Endothelial cell (in vitro differentiated cells): ENCODE measurements around the gene CACNB4. TPM values are rescaled to one million over a fixed set of nuclear protein-coding genes. Genes with fewer than 3 reads are reported as not detected.
"Not testable (repeated sequence)": the region's sequence is repeated elsewhere in the genome, so short reads cannot be mapped to it uniquely, and the experiment has no call there.

Experiments
- DNase-seq: peaks from one replicate; pipeline ENCODE4 v3.0.0; 2021; ENCODE audit warnings: low spot score
- H3K27ac Mint-ChIP-seq: one replicate; pipeline ENCODE4 v1.8.0; 2021; ENCODE audit warnings: mixed read lengths, inconsistent platforms; ENCODE audit not compliant: unreplicated experiment
- H3K27me3 Mint-ChIP-seq: one replicate; pipeline ENCODE4 v1.8.0; 2021; ENCODE audit warnings: mild to moderate bottlenecking, moderate library complexity, mixed read lengths, inconsistent platforms; ENCODE audit not compliant: unreplicated experiment
- H3K36me3 Mint-ChIP-seq: one replicate; pipeline ENCODE4 v1.8.0; 2021; ENCODE audit warnings: mild to moderate bottlenecking, low read depth, mixed read lengths, inconsistent platforms; ENCODE audit not compliant: unreplicated experiment
- H3K4me1 Mint-ChIP-seq: one replicate; pipeline ENCODE4 v1.8.0; 2021; ENCODE audit warnings: mild to moderate bottlenecking, mixed read lengths, inconsistent platforms; ENCODE audit not compliant: unreplicated experiment
- H3K4me3 Mint-ChIP-seq: one replicate; pipeline ENCODE4 v1.8.0; 2021; ENCODE audit warnings: mild to moderate bottlenecking, mixed read lengths, inconsistent platforms; ENCODE audit not compliant: unreplicated experiment
- H3K9me3 Mint-ChIP-seq: one replicate; pipeline ENCODE4 v1.8.0; 2021; ENCODE audit warnings: mixed read lengths, inconsistent platforms; ENCODE audit not compliant: unreplicated experiment
- CTCF ChIP-seq: fragments of 200-600 bp; sonication (generic); IDR thresholded peaks from one replicate; pipeline ENCODE4 v1.5.0; 2021; ENCODE audit warnings: antibody characterized with exemption; ENCODE audit not compliant: unreplicated experiment
- total RNA-seq: library from RNA; stranded (reverse); fragmentation: NEBNext Ultra II Directional; extraction: Animal tissue kit (Norgen Biotek cat#: 25700); gene quantifications from one replicate; pipeline ENCODE4 v1.2.1, GENCODE V29; 2021; ENCODE audit not compliant: unreplicated experiment

CACNB4 gene
- total RNA-seq, 1 donor from 2014 or later: 1.5 TPM

GRCh38 chr2:151946899-151947812 is 151.7 kb downstream of the CACNB4 start:
- Mint-ChIP-seq H3K27ac (no peak overlapping the region), H3K9me3 (peaks cover 7% of the 10 kb centered on the region), H3K36me3 (peaks cover 6% of the 10 kb centered on the region), H3K27me3 (peaks cover 2% of the 10 kb centered on the region), H3K4me1 (no peaks in the 10 kb centered on the region), H3K4me3 (no peak overlapping the region)
- TF ChIP-seq CTCF: peak; percentile 65
- peak; percentile 40 for DNase-seq

GRCh38 chr2:151946250-151946884 is 152.5 kb downstream of the CACNB4 start:
- no peaks in the 10 kb centered on the region for H3K4me1 Mint-ChIP-seq
- no peak overlapping the region for H3K27ac Mint-ChIP-seq
- no peak for TF ChIP-seq CTCF

GRCh38 chr2:151945602-151946001 is 153.2 kb downstream of the CACNB4 start:
- no peaks in the 10 kb centered on the region for H3K4me1 Mint-ChIP-seq
- no peak for TF ChIP-seq CTCF
- no peak overlapping the region for H3K4me3 Mint-ChIP-seq
- peaks cover 8% of the 10 kb centered on the region for H3K36me3 Mint-ChIP-seq
- peaks cover 2% of the 10 kb centered on the region for H3K27me3 Mint-ChIP-seq
- H3K9me3 Mint-ChIP-seq: peaks cover 7% of the 10 kb centered on the region
- DNase-seq: no peak
- no peak overlapping the region for H3K27ac Mint-ChIP-seq

More at GRCh38 chr2:151946250-151946884, 152.5 kb downstream of the CACNB4 start:
- peaks cover 8% of the 10 kb centered on the region for H3K36me3 Mint-ChIP-seq
- H3K27me3 Mint-ChIP-seq: peaks cover 2% of the 10 kb centered on the region
- no peak overlapping the region for H3K4me3 Mint-ChIP-seq
- H3K9me3 Mint-ChIP-seq: peaks cover 7% of the 10 kb centered on the region
- DNase-seq: no peak

- Mint-ChIP-seq H3K27ac (no peak overlapping the region), H3K9me3 (peaks cover 7% of the 10 kb centered on the region), H3K36me3 (peaks cover 8% of the 10 kb centered on the region), H3K4me1 (no peaks in the 10 kb centered on the region), H3K4me3 (no peak overlapping the region), H3K27me3 (peaks cover under 1% of the 10 kb centered on the region)
- DNase-seq: no peak
- TF ChIP-seq CTCF: no peak
These were observed 153.7 kb downstream of the CACNB4 start for GRCh38 chr2:151945186-151945585.

- DNase-seq: no peak
- no peak overlapping the region for H3K27ac Mint-ChIP-seq
- no peaks in the 10 kb centered on the region for H3K4me1 Mint-ChIP-seq
- H3K9me3 Mint-ChIP-seq: peaks cover 7% of the 10 kb centered on the region
- H3K4me3 Mint-ChIP-seq: no peak overlapping the region
- H3K27me3 Mint-ChIP-seq: no peaks in the 10 kb centered on the region
- TF ChIP-seq CTCF: no peak
- H3K36me3 Mint-ChIP-seq: peaks cover 8% of the 10 kb centered on the region
These were observed 155.4 kb downstream of the CACNB4 start for GRCh38 chr2:151943461-151943860.

- not testable (repeated sequence) for H3K4me1 Mint-ChIP-seq, H3K27me3 Mint-ChIP-seq, DNase-seq, H3K4me3 Mint-ChIP-seq, H3K9me3 Mint-ChIP-seq, H3K36me3 Mint-ChIP-seq, H3K27ac Mint-ChIP-seq
These were observed 156.2 kb downstream of the CACNB4 start for GRCh38 chr2:151942540-151943205.
